ENCODE measurements around the gene SERPINA12. TPM values are rescaled to one million over a fixed set of nuclear protein-coding genes. Genes with fewer than 3 reads are reported as not detected.

Gene SERPINA12
- polyA plus RNA-seq, 2 of the 4 experiments (the other 2 are of a cell fraction), result not detected

DNA sequence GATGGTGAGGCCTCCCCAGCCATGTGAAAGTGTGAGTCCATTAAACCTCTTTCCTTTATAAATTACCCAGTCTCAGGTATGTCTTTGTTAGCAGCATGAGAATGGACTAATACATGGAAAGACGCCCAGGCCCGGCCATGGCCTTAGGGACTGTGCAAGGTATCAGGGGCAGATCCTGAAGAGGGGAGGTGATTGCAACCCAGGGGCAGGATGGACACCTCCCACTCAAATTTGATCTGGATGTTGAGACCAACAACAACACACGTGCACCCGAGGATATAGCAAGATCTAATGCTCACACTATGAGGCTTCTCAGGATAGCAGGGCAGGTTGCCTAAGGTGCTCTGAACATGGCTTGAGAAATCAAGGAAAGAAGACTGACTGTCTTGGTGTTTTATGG lies 38.5 kb upstream of the SERPINA12 start:
- no peak for FAIRE-seq
- DNase-seq (ENCODE audit: low read depth in 1 of 2, low spot score in 1 of 2), result no peak
- CTCF ChIA-PET, result interaction anchor here (1.7 kb wide), 1 partner anchor 114 kb away, joined by 9 read pairs; no protein-coding TSS in a partner anchor
- H3K4me2 ChIP-seq, result no peak overlapping the region
- H3K4me1 ChIP-seq, result no peaks in the 10 kb centered on the region
- H3K9me3 ChIP-seq, result no peaks in the 10 kb centered on the region
- TF ChIP-seq CBX8 (IDR thresholded peaks at IDR 0.05) (no peak), JUN (IDR thresholded peaks at IDR 0.05) (no peak), ZC3H11A (IDR thresholded peaks at IDR 0.05) (no peak), CEBPB (IDR thresholded peaks at IDR 0.05) (no peak)
- TF ChIP-seq, protein P1, sequence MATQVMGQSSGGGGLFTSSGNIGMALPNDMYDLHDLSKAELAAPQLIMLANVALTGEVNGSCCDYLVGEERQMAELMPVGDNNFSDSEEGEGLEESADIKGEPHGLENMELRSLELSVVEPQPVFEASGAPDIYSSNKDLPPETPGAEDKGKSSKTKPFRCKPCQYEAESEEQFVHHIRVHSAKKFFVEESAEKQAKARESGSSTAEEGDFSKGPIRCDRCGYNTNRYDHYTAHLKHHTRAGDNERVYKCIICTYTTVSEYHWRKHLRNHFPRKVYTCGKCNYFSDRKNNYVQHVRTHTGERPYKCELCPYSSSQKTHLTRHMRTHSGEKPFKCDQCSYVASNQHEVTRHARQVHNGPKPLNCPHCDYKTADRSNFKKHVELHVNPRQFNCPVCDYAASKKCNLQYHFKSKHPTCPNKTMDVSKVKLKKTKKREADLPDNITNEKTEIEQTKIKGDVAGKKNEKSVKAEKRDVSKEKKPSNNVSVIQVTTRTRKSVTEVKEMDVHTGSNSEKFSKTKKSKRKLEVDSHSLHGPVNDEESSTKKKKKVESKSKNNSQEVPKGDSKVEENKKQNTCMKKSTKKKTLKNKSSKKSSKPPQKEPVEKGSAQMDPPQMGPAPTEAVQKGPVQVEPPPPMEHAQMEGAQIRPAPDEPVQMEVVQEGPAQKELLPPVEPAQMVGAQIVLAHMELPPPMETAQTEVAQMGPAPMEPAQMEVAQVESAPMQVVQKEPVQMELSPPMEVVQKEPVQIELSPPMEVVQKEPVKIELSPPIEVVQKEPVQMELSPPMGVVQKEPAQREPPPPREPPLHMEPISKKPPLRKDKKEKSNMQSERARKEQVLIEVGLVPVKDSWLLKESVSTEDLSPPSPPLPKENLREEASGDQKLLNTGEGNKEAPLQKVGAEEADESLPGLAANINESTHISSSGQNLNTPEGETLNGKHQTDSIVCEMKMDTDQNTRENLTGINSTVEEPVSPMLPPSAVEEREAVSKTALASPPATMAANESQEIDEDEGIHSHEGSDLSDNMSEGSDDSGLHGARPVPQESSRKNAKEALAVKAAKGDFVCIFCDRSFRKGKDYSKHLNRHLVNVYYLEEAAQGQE (IDR thresholded peaks at IDR 0.05), result no peak
- ATAC-seq, result no peak
- 32% methylated on average over 4 of the region's 4 CpGs for whole genome bisulfite sequencing (ENCODE audit: missing lambda C conversion rate)
- H3K4me3 ChIP-seq, result no peak overlapping the region
- H3K27ac ChIP-seq, result no peak overlapping the region
- POLR2A ChIA-PET, result no interaction called here

DNA sequence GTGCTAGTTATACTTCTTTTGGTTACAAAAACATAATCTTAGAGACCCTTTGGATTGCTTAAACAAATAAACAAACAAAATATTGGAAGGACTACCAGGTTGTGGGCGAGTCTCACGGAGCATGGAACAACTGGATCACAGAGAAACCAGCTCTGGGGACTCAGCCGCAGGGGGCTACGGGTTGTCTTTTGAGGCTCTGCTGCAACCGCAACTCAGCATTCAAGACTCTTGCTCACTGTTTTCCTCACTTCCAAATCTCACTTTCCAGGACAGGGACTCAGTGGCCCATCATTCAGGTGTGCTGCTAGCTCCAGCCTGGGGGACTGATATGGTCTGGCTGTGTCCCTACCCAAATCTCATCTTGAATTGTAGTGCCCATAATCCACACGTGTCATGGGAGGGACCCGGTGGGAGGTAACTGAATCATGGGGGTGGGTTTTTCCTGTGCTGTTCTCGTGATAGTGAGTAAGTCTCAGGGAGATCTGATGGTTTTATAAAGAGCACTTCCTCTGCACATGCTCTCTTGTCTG lies 37.9 kb upstream of the SERPINA12 start:
- Histone ChIP-seq H3K4me1 (no peaks in the 10 kb centered on the region), H3K4me2 (no peak overlapping the region), H3K4me3 (no peak overlapping the region), H3K27ac (no peak overlapping the region), H3K9me3 (no peaks in the 10 kb centered on the region)
- TF ChIP-seq TFCP2L1 (CRISPR knock-in tag; IDR thresholded peaks at IDR 0.05) (no peak), EHMT2 (IDR thresholded peaks at IDR 0.05; ENCODE audit: low read depth) (no peak), ZNF302 (CRISPR knock-in tag; IDR thresholded peaks at IDR 0.05) (no peak)
- TF ChIP-seq, protein P1 (IDR thresholded peaks at IDR 0.05), result no peak
- no peak for DNase-seq (ENCODE audit: low read depth in 1 of 2, low spot score in 1 of 2)
- POLR2A ChIA-PET, result no interaction called here
- CTCF ChIA-PET, result no interaction called here
- no peak for FAIRE-seq
- WGBS (ENCODE audit: missing lambda C conversion rate), result 60% methylated on average over 8 of the region's 8 CpGs
- ATAC-seq, result no peak

GRCh38 chr14:94545131-94545841 lies 36.0 kb upstream of the SERPINA12 start:
- Histone ChIP-seq H3K4me2 (no peak overlapping the region), H3K4me1 (no peaks in the 10 kb centered on the region; the same call in 2 of the 3 replicates), H3K9me3 (no peaks in the 10 kb centered on the region), H3K4me3 (no peak overlapping the region), H3K27ac (no peak overlapping the region)
- no peak for TF ChIP-seq SMC3 (IDR thresholded peaks at IDR 0.05)
- TF ChIP-seq, protein P2, sequence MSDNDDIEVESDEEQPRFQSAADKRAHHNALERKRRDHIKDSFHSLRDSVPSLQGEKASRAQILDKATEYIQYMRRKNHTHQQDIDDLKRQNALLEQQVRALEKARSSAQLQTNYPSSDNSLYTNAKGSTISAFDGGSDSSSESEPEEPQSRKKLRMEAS (IDR thresholded peaks at IDR 0.05), result no peak
- TF ChIP-seq TP53 (CRISPR knock-in tag; IDR thresholded peaks at IDR 0.05), result no peak
- no peak for TF ChIP-seq RFX5 (IDR thresholded peaks at IDR 0.05)
- TF ChIP-seq, protein P1 (IDR thresholded peaks at IDR 0.05), result no peak
- ChIA-PET CTCF (interaction anchor here (1.2 to 1.9 kb wide), 3 partner anchors 8 to 111 kb away, joined by 3 to 6 read pairs (median 4); no protein-coding TSS in a partner anchor), POLR2A (no interaction called here)
- DNase-seq (ENCODE audit: low read depth in 1 of 2, low spot score in 1 of 2) (no peak), FAIRE-seq (no peak), ATAC-seq (no peak)
- WGBS (ENCODE audit: missing lambda C conversion rate), result 67% methylated on average over 12 of the region's 15 CpGs
